Posterior vena cava (tissue), 2 donors: ENCODE results near the gene ZNF398. TPM values are rescaled to one million over a fixed set of nuclear protein-coding genes. Genes with fewer than 3 reads are reported as not detected.

ENCODE experiments used
- DNase-seq: peaks from one replicate; pipeline ENCODE4 v3.0.0-alpha.2; 2020; ENCODE audit warnings: low spot score
- intact Hi-C, 2 donors: fragments of 100-400 bp; cut with DNase I; formaldehyde crosslinking; loops; one replicate each; pipeline versions ENCODE4 v1.14.1 to v1.14.2; 2022 to 2023
- total RNA-seq, 2 donors: library from RNA; stranded (reverse); fragmentation: NEBNext Ultra II Directional; extraction: Animal tissue kit (Norgen Biotek cat#: 25700); gene quantifications; one replicate each; pipeline ENCODE4 v1.2.1, GENCODE V29; 2021
- donor health status: DM: yes; HTN: yes; CAD: no.
- donor health status: DM: yes; HTN: yes; CAD: no.

Gene ZNF398
- total RNA-seq, 2 donors from 2014 or later = 10.3 to 12.1 TPM

- no peak for DNase-seq
- intact Hi-C loops = no loop called here
These were observed 2.0 kb upstream of the ZNF398 start for GRCh38 chr7:149145031-149145845.

- intact Hi-C loops = no loop called here
- DNase-seq = peak; percentile 88
These were observed 750 bp downstream of the ZNF398 start for GRCh38 chr7:149147752-149148653.

- intact Hi-C loops = no loop called here
- no peak for DNase-seq
These were observed 3.7 kb downstream of the ZNF398 start for GRCh38 chr7:149150981-149151380.

GRCh38 chr7:149153346-149153745, 6.1 kb downstream of the ZNF398 start:
- intact Hi-C loops = no loop called here
- no peak for DNase-seq

- intact Hi-C loops = no loop called here
- no peak for DNase-seq
These were observed 6.8 kb downstream of the ZNF398 start for GRCh38 chr7:149154056-149154455.

GRCh38 chr7:149156898-149157297, 9.6 kb downstream of the ZNF398 start:
- DNase-seq = no peak
- intact Hi-C loops = no loop called here

- intact Hi-C loops = no loop called here
- no peak for DNase-seq
These were observed 14.1 kb downstream of the ZNF398 start for GRCh38 chr7:149161241-149161848.

- intact Hi-C loops = no loop called here
- no peak for DNase-seq
These were observed 18.9 kb downstream of the ZNF398 start for GRCh38 chr7:149166142-149166541.

GRCh38 chr7:149166630-149167352, 19.5 kb downstream of the ZNF398 start:
- DNase-seq = no peak
- intact Hi-C loops = no loop called here

- intact Hi-C loops = no loop called here
- DNase-seq = no peak
These were observed 24.8 kb downstream of the ZNF398 start for GRCh38 chr7:149171892-149172533.

- intact Hi-C loops = no loop called here
- DNase-seq = no peak
These were observed 25.3 kb downstream of the ZNF398 start for GRCh38 chr7:149172534-149172920.

GRCh38 chr7:149175150-149175549, 27.9 kb downstream of the ZNF398 start:
- no peak for DNase-seq

GRCh38 chr7:149179241-149179640, 32.0 kb downstream of the ZNF398 start:
- no peak for DNase-seq
- intact Hi-C loops = no loop called here

More at GRCh38 chr7:149175150-149175549, 27.9 kb downstream of the ZNF398 start:
- intact Hi-C loops = no loop called here

- intact Hi-C loops = no loop called here
- DNase-seq = no peak
These were observed 33.6 kb downstream of the ZNF398 start for GRCh38 chr7:149180722-149181449.

GRCh38 chr7:149181450-149181790, 34.2 kb downstream of the ZNF398 start:
- intact Hi-C loops = no loop called here
- DNase-seq = no peak

- intact Hi-C loops = no loop called here
- no peak for DNase-seq
These were observed 37.0 kb downstream of the ZNF398 start for GRCh38 chr7:149184274-149184673.

GRCh38 chr7:149188213-149188612, 41.0 kb downstream of the ZNF398 start:
- DNase-seq = no peak
- intact Hi-C loops = no loop called here

- intact Hi-C loops = no loop called here
- DNase-seq = no peak
These were observed 41.5 kb downstream of the ZNF398 start for GRCh38 chr7:149188637-149189259.
